Large intestine (tissue), 3 donors: Measurements from ENCODE around the gene NEIL1. TPM values are rescaled to one million over a fixed set of nuclear protein-coding genes. Genes with fewer than 3 reads are reported as not detected.
"Not testable (repeated sequence)": the region's sequence is repeated elsewhere in the genome, so short reads cannot be mapped to it uniquely, and the experiment has no call there.

Experiments used
- DNase-seq, 2 donors: peaks; one replicate each; pipeline versions ENCODE4 v3.0.0 to v3.0.0-alpha.2; 2013
- H3K27ac ChIP-seq: one replicate; pipeline ENCODE4 v1.5.1; 2013; ENCODE audit warnings: low read length
- H3K27me3 ChIP-seq: 2 replicates; pipeline ENCODE4 v1.6.1; 2013; ENCODE audit warnings: low read length; ENCODE audit not compliant: control insufficient read depth, insufficient read depth
- H3K36me3 ChIP-seq: 2 replicates; pipeline ENCODE4 v1.6.1; 2013; ENCODE audit warnings: low read length; ENCODE audit not compliant: control insufficient read depth, insufficient read depth
- H3K4me1 ChIP-seq: one replicate; pipeline ENCODE4 v1.6.1; 2013; ENCODE audit warnings: low read length; ENCODE audit not compliant: control insufficient read depth, insufficient read depth
- H3K4me3 ChIP-seq: one replicate; pipeline ENCODE4 v1.5.1; 2013; ENCODE audit warnings: low read length
- H3K9me3 ChIP-seq: one replicate; pipeline ENCODE4 v1.6.1; 2013; ENCODE audit warnings: mild to moderate bottlenecking, low read depth, low read length, moderate library complexity; ENCODE audit not compliant: control insufficient read depth
- WGBS: methylation state at CpG from one replicate; pipeline ENCODE4 v1.1.5; 2013; ENCODE audit warnings: low lambda C conversion rate; ENCODE audit not compliant: insufficient coverage; 5-methylcytosine and 5-hydroxymethylcytosine counted together
- polyA plus RNA-seq: library from polyadenylated mRNA; unstranded; fragments of 120-200 nt; gene quantifications from one replicate; pipeline ENCODE4 v1.2.1, GENCODE V29; 2013

Gene NEIL1
- polyA plus RNA-seq, 1 donor, result 44.5 TPM

DNA sequence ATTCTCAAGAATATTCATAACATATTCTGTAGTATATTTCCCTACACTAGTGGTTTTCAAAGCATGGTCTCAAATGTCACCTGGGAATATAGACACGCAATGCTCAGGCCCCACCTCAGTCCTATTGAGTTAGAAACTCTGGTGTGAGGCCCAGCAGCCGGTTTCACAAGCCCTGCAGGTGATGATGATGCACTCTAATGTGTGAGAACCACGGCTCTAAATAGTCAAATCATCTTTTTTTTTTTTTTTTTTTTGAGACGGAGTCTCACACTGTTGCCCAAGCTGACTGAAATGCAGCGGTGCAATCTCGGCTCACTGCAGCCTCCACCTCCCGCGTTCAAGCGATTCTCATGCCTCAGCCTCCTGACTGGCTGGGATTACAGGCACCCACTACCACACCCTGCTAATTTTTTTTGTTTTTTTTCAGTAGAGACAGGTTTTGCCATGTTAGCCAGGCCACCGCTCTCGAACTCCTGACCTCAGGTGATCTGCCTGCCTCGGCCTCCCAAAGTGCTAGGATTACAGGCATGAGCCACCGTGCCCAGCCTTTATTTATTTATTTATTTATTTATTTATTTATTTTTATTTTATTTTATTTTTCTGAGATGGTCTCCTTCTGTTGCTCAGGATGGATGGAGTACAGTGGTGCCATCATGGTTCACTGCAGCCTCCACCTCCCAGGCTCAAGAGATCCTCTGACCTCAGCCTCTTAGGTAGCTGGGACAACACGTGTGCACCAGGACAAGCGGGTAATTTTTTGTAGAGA is 13.0 kb upstream of the NEIL1 start:
- H3K4me1 ChIP-seq, H3K27me3 ChIP-seq, DNase-seq, H3K36me3 ChIP-seq, H3K9me3 ChIP-seq, H3K4me3 ChIP-seq, H3K27ac ChIP-seq: not testable (repeated sequence)
- 91% methylated on average over 4 of the region's 15 CpGs for WGBS

DNA sequence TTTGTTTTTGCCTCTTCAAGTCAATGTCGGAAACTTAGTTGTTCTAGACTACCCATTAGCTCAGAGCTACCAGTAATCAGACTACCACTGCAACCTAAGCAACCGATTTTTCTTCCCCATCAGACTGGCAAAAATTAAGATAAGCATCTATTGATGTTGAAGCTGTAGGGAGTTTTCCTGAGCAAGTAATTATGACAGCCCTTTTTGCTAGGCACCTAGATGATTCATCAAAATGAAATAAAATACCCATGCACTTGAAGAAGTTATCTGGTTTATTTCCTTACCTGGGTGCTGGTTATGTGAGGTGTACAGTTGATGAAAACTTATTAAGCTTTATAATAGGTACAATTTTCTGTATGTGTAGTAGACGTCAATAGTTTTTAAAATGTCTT is 11.5 kb upstream of the NEIL1 start:
- peak overlapping the region; percentile 95 for H3K4me3 ChIP-seq
- no peaks in the 10 kb centered on the region for H3K4me1 ChIP-seq
- peaks cover 11% of the 10 kb centered on the region for H3K36me3 ChIP-seq
- no peaks in the 10 kb centered on the region for H3K27me3 ChIP-seq
- no peak overlapping the region for H3K27ac ChIP-seq
- 100% methylated on average over 1 of the region's 3 CpGs for WGBS
- no peak for DNase-seq
- H3K9me3 ChIP-seq, result no peaks in the 10 kb centered on the region

DNA sequence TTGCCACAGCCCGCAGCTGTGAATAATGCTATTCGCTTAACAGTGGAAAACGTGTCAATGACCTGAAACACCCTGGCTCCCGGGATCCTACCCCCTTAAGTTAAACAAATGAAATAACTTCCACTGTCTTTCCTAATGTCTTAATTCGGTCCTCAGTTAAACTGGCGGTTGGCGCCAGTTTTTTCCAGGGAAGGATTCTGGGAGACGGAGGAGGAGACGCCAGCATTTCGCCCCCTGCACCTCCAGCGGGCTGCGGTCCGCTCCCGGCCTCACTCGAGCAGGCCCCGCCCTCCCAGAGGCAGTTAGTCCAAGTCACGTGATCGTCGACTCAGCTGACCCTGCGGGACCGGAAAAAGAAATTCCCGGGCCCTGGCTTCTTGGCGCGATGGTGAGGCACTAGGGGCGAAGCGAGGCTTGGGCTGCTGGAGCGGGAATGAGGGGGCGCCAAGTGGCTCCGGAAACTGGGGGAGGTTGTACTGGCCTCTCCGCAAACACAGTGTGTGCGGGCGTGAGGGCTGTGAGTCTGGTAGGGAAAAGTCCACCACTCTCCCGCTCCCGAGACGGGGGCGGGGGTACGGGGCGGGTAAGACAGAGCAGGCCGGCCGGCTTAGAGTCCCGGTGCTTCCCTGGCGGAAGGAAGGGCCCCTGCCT is 11.0 kb upstream of the NEIL1 start, which contains the start of gene COMMD4:
TSS of gene COMMD4 (plus strand) at position 359 of the 651 bp plus-strand sequence. CDS start at position 386, 27 bp downstream.
- peaks cover 12% of the 10 kb centered on the region for H3K36me3 ChIP-seq
- peak; percentile 89 to 94 for DNase-seq
- WGBS, result no CpG with 5 or more reads among the region's 42 CpGs
- no peaks in the 10 kb centered on the region for H3K9me3 ChIP-seq
- H3K4me1 ChIP-seq, result no peaks in the 10 kb centered on the region
- H3K27ac ChIP-seq, result no peak within 1 kb of the TSS
- H3K4me3 ChIP-seq, result peak within 1 kb of the TSS; percentile 95
- no peaks in the 10 kb centered on the region for H3K27me3 ChIP-seq

DNA sequence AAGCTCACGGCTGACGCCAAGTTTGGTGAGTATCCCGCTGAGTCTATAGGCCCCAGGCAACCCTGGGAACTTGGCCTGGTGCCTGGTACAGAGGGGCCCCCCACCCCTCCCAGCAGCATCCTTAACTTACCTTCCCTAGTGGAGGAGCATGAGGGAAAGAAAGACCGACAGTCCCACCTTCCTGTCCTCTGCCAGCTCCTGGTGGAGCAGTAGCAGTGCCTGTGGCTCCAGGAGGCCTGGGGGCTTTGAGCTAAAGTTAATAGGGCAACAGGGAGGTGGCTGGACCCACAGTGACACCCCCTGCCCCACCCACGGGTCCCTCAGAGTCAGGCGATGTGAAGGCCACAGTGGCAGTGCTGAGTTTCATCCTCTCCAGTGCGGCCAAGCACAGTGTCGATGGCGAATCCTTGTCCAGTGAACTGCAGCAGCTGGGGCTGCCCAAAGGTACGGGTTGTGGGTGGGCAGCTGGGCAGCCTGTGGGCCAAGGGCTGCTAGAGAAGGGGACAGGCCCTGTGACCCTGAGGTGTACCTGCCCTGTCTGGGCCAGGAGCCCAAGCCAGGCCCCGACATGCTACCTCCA is 8.1 kb upstream of the NEIL1 start:
- no CpG with 5 or more reads among the region's 11 CpGs for WGBS
- Histone ChIP-seq H3K36me3 (peaks cover 15% of the 10 kb centered on the region), H3K9me3 (no peaks in the 10 kb centered on the region), H3K4me3 (no peak overlapping the region), H3K4me1 (no peaks in the 10 kb centered on the region), H3K27ac (no peak overlapping the region), H3K27me3 (no peaks in the 10 kb centered on the region)
- no peak for DNase-seq

DNA sequence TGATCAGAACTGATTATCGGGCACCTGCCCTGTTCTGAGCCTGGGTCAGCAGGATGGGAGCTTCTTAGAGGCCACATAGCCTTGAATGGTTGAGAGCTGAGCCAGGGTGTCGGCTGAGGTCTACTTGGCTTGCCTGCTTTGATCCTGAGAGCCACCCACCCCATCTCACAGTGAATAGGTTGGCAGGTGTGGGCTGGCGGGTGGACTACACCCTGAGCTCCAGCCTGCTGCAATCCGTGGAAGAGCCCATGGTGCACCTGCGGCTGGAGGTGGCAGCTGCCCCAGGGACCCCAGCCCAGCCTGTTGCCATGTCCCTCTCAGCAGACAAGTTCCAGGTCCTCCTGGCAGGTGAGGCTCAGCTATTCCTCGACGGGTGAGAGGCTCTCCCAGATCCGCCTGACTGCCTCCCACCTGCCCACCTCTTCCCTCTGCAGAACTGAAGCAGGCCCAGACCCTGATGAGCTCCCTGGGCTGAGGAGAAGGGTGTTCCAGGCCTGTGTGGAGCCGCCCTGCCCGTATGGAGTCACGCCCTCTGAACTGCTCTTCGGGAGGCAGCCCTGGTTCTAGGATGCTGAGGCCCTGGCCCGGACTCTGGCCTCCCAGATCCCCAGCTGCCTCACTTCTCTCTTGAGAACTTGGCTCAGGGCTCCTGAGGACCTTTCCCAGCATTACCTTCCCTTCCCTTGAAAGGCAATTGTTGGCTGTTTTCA is 7.2 kb upstream of the NEIL1 start:
- no peak overlapping the region for H3K27ac ChIP-seq
- peaks cover 15% of the 10 kb centered on the region for H3K36me3 ChIP-seq
- H3K4me1 ChIP-seq, result no peaks in the 10 kb centered on the region
- H3K4me3 ChIP-seq, result no peak overlapping the region
- H3K27me3 ChIP-seq, result no peaks in the 10 kb centered on the region
- no CpG with 5 or more reads among the region's 13 CpGs for WGBS
- DNase-seq, result no peak
- no peaks in the 10 kb centered on the region for H3K9me3 ChIP-seq

DNA sequence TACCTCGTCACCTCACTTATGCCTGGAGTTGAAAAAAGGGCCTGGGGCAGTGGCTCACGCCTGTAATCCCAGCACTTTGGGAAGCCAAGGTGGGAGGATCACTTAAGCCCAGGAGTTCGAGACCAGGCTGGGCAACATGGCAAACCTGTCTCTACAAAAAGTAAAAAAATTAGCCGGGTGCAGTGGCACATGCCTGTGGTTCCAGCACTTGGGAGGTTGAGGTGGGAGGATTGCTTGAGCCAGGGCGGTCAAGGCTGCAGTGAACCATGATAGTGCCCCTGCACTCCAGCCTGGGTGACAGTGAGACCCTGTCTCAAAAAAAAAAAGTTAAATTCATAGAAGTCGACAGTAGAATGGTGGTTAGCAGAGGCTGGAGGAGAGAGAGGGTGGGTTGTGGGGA is 4.6 kb upstream of the NEIL1 start:
- peaks cover 3% of the 10 kb centered on the region for H3K4me1 ChIP-seq
- no peaks in the 10 kb centered on the region for H3K9me3 ChIP-seq
- WGBS, result 33% methylated on average over 1 of the region's 6 CpGs
- DNase-seq, result no peak
- H3K4me3 ChIP-seq, result no peak overlapping the region
- peaks cover 15% of the 10 kb centered on the region for H3K36me3 ChIP-seq
- no peak overlapping the region for H3K27ac ChIP-seq
- no peaks in the 10 kb centered on the region for H3K27me3 ChIP-seq

DNA sequence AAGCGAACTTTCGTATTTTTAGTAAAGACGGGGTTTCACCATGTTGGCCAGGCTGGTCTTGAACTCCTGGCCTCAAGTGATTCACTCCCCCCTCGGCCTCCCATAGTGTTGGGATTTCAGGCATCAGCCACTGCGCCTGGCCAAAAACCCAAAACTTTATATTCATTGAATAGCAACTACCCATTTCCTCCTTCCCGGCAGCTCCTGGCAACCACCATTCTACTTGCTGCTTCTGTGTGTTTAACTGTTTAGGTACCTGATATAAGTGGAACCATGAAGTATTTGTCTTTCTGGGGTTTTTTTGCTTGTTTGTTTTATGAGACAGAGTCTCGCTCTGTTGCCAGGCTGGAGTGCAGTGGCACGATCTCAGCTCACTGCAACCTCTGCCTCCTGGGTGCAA is 2.9 kb upstream of the NEIL1 start:
- not testable (repeated sequence) for H3K4me1 ChIP-seq, DNase-seq, H3K27ac ChIP-seq, H3K4me3 ChIP-seq, H3K9me3 ChIP-seq, H3K27me3 ChIP-seq
- peaks cover 15% of the 10 kb centered on the region for H3K36me3 ChIP-seq
- 10% methylated on average over 2 of the region's 8 CpGs for WGBS

DNA sequence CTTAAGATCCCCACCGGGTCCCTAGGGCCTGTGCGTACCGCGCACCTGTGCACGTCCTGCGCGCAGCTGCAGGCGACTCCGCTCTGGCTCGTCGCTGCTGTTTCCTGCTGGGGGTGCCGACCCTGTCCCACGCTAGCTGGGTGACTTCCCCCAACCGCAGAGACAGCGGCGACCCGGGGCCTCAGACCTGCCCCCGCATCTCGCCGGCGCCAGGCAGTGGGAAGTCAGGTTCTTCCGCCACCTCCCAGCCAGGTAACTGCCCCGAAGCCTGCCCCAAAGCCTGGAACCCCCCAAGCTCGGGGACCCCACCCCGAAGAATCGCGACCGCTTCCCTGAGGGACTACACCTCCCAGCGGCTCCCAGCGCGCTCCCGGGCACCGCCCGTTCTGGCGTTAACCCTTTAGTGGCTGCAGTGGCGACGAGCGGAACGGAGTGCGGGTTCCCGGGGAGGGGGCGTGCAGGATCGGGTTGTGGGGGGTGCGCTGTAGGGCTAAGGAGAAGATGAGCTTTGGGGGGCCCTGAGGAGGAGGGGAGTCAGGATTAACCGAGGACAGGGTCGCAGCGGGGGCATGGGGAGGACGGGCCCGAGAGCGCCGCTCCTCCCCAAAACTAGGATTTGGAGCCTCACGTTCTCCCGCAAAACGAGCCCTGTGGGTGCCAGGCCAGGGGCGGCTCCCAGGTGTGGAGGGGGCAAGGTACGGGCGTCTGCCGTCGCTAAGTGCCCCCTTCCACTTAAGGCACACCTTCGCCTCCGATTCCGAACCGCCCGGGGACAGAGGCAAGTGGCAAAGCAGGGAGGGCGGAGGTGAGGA is 589 bp downstream of the NEIL1 start:
- peaks cover 5% of the 10 kb centered on the region for H3K27me3 ChIP-seq
- H3K4me1 ChIP-seq, result peaks cover 11% of the 10 kb centered on the region
- H3K27ac ChIP-seq, result peak overlapping the region; percentile 35
- peak in 1 of 2 donors; percentile 78 for DNase-seq
- WGBS, result 6% methylated on average over 8 of the region's 65 CpGs
- no peaks in the 10 kb centered on the region for H3K36me3 ChIP-seq
- peak overlapping the region; percentile 81 for H3K4me3 ChIP-seq
- peaks cover 4% of the 10 kb centered on the region for H3K9me3 ChIP-seq

DNA sequence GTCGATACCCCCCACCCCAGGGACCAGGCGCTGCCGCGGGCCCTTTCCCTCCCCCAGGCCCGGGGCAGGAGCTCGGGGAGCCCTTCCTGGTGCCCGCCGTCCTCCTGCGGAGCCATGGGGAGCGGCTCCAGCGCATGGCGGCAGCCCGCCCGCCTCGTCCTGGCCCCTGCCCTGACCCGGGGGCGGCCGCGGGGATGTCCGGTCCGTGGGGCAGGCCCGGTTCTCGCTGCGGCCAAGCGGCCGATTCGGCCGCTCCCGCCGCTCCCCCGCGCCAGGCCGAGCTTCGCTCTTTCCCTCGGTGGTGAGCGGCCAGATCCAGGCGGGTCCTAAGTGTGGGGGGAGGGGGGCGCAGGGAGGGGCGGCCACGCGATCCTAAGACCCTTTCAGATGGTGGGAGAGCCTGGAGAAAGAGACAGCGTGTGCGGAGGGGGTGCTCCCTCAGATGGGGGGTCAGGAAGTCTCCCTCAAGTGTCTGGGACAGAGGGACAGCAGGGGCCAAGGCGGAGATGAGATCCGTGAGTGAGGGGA is 1.3 kb downstream of the NEIL1 start:
- Histone ChIP-seq H3K4me3 (peak overlapping the region; percentile 81), H3K27me3 (peaks cover 5% of the 10 kb centered on the region), H3K4me1 (peaks cover 11% of the 10 kb centered on the region), H3K9me3 (peaks cover 4% of the 10 kb centered on the region), H3K27ac (no peak overlapping the region), H3K36me3 (peaks cover 3% of the 10 kb centered on the region)
- no CpG with 5 or more reads among the region's 45 CpGs for WGBS
- peak in 1 of 2 donors; percentile 36 for DNase-seq
